GM20000 (cell line): ENCODE data around the gene POLR1C.

Source experiments
- DNase-seq: peaks from one replicate; pipeline ENCODE4 v3.0.0; 2012; ENCODE audit warnings: low spot score
- CTCF ChIP-seq: IDR thresholded peaks from 2 replicates; pipeline ENCODE4 v1.5.1; 2012; ENCODE audit warnings: mild to moderate bottlenecking, control low read depth; ENCODE audit errors: extremely low read depth, missing control alignments

POLR1C gene

GRCh38 chr6:43488667-43489276 is 28.1 kb upstream of the POLR1C start:
- no peak for TF ChIP-seq CTCF
- DNase-seq, result no peak

GRCh38 chr6:43489277-43490072 is 27.4 kb upstream of the POLR1C start:
- no peak for TF ChIP-seq CTCF
- DNase-seq, result no peak

GRCh38 chr6:43490523-43490939 is 26.4 kb upstream of the POLR1C start:
- DNase-seq, result no peak
- no peak for TF ChIP-seq CTCF

GRCh38 chr6:43491750-43492661 is 24.9 kb upstream of the POLR1C start:
- no peak for DNase-seq
- no peak for TF ChIP-seq CTCF

GRCh38 chr6:43492673-43493072 is 24.2 kb upstream of the POLR1C start:
- no peak for TF ChIP-seq CTCF
- DNase-seq, result no peak

- no peak for DNase-seq
- no peak for TF ChIP-seq CTCF
Measured at GRCh38 chr6:43493230-43493629, 23.7 kb upstream of the POLR1C start.
